ENCODE measurements around the gene SLC38A4. TPM values are rescaled to one million over a fixed set of nuclear protein-coding genes. Genes with fewer than 3 reads are reported as not detected.

Gene SLC38A4
- polyA plus RNA-seq, 1 of the 3 experiments (the other 2 are of a cell fraction): 66.7 TPM

DNA sequence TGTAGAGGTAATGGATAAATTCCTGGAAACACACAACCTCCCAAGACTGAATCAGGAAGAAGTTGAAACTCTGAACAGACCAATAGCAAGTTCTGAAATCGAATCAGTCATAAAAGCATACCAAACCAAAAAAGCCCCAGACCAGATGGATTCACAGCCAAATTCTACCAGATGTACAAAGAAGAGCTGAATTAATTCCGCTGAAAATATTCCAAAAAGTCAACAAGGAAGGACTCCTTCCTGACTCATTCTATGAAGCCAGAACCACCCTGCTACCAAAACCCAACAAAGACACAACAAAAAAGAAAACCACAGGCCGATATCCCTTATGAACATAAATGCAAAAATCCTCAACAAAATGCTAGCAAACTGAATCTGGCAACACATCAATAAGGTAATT is 81.5 kb downstream of the SLC38A4 start:
- H3K4me2 ChIP-seq: no peak overlapping the region
- no peaks in the 10 kb centered on the region for H3K36me3 ChIP-seq (replicated peaks in 1 of 2; ENCODE audit: control insufficient read depth in 1 of 2, insufficient read depth in 2 of 2, low read length in 1 of 2)
- 8% methylated on average over 3 of the region's 3 CpGs for WGBS (ENCODE audit: low lambda C conversion rate)
- H3K27ac ChIP-seq (ENCODE audit: low read depth in 2 of 2, low read length in 1 of 2): no peak overlapping the region
- no peak for DNase-seq
- no peaks in the 10 kb centered on the region for H3K79me2 ChIP-seq (ENCODE audit: insufficient read depth)
- TF ChIP-seq, protein P1, sequence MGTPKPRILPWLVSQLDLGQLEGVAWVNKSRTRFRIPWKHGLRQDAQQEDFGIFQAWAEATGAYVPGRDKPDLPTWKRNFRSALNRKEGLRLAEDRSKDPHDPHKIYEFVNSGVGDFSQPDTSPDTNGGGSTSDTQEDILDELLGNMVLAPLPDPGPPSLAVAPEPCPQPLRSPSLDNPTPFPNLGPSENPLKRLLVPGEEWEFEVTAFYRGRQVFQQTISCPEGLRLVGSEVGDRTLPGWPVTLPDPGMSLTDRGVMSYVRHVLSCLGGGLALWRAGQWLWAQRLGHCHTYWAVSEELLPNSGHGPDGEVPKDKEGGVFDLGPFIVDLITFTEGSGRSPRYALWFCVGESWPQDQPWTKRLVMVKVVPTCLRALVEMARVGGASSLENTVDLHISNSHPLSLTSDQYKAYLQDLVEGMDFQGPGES (IDR thresholded peaks at IDR 0.05; ENCODE audit: low read depth, low read length): no peak
- TF ChIP-seq MEF2A (IDR thresholded peaks at IDR 0.05; ENCODE audit: borderline replicate concordance, low read depth) (no peak), RFX5 (IDR thresholded peaks at IDR 0.05; ENCODE audit: low read length) (no peak), SIN3A (IDR thresholded peaks at IDR 0.05; ENCODE audit: borderline replicate concordance, low read depth, low read length) (no peak), JUND (IDR thresholded peaks at IDR 0.05) (no peak), POLR2AphosphoS5 (IDR thresholded peaks at IDR 0.05; ENCODE audit: low read depth, low read length) (no peak), TEAD4 (IDR thresholded peaks at IDR 0.05; ENCODE audit: borderline replicate concordance, insufficient read depth) (no peak), SMC3 (IDR thresholded peaks at IDR 0.05; ENCODE audit: low read depth, low read length) (no peak), GATA2 (CRISPR knock-in tag; IDR thresholded peaks at IDR 0.05) (no peak), TAF1 (IDR thresholded peaks at IDR 0.05; ENCODE audit: borderline replicate concordance, low read depth, low read length) (no peak), ELF1 (IDR thresholded peaks at IDR 0.05) (no peak), NRF1 (IDR thresholded peaks at IDR 0.05; ENCODE audit: low read depth, low read length) (no peak), MXI1 (IDR thresholded peaks at IDR 0.05; ENCODE audit: low read depth, low read length) (no peak), RXRA (IDR thresholded peaks at IDR 0.05; ENCODE audit: borderline replicate concordance, low read depth) (no peak), RCOR1 (IDR thresholded peaks at IDR 0.05; ENCODE audit: low read length) (no peak), YY1 (IDR thresholded peaks at IDR 0.05; ENCODE audit: low read depth) (no peak)
- TF ChIP-seq, protein P2, sequence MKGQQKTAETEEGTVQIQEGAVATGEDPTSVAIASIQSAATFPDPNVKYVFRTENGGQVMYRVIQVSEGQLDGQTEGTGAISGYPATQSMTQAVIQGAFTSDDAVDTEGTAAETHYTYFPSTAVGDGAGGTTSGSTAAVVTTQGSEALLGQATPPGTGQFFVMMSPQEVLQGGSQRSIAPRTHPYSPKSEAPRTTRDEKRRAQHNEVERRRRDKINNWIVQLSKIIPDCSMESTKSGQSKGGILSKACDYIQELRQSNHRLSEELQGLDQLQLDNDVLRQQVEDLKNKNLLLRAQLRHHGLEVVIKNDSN (IDR thresholded peaks at IDR 0.05; ENCODE audit: borderline replicate concordance, low read depth): no peak
- TF ChIP-seq, protein P3, sequence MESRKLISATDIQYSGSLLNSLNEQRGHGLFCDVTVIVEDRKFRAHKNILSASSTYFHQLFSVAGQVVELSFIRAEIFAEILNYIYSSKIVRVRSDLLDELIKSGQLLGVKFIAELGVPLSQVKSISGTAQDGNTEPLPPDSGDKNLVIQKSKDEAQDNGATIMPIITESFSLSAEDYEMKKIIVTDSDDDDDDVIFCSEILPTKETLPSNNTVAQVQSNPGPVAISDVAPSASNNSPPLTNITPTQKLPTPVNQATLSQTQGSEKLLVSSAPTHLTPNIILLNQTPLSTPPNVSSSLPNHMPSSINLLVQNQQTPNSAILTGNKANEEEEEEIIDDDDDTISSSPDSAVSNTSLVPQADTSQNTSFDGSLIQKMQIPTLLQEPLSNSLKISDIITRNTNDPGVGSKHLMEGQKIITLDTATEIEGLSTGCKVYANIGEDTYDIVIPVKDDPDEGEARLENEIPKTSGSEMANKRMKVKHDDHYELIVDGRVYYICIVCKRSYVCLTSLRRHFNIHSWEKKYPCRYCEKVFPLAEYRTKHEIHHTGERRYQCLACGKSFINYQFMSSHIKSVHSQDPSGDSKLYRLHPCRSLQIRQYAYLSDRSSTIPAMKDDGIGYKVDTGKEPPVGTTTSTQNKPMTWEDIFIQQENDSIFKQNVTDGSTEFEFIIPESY (IDR thresholded peaks at IDR 0.05; ENCODE audit: borderline replicate concordance, low read depth): no peak
- TF ChIP-seq, protein P4, sequence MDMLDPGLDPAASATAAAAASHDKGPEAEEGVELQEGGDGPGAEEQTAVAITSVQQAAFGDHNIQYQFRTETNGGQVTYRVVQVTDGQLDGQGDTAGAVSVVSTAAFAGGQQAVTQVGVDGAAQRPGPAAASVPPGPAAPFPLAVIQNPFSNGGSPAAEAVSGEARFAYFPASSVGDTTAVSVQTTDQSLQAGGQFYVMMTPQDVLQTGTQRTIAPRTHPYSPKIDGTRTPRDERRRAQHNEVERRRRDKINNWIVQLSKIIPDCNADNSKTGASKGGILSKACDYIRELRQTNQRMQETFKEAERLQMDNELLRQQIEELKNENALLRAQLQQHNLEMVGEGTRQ (IDR thresholded peaks at IDR 0.05; ENCODE audit: borderline replicate concordance, low read depth, low read length): no peak
- H3K27me3 ChIP-seq (ENCODE audit: insufficient read depth): no peaks in the 10 kb centered on the region
- no peak overlapping the region for H3K9ac ChIP-seq
- no peak overlapping the region for H2AFZ ChIP-seq (ENCODE audit: low read depth)
- H4K20me1 ChIP-seq (ENCODE audit: insufficient read depth): no peaks in the 10 kb centered on the region
- ChIA-PET CTCF (no interaction called here), POLR2A (no interaction called here)
- no peaks in the 10 kb centered on the region for H3F3A ChIP-seq (replicated peaks; ENCODE audit: insufficient read depth)
- no peak overlapping the region for H3K4me3 ChIP-seq (ENCODE audit: low read depth in 2 of 2, low read length in 1 of 2)
- no peaks in the 10 kb centered on the region for H3K9me3 ChIP-seq
- peaks cover 6% of the 10 kb centered on the region; the same call in 1 of the 2 replicates for H3K9me2 ChIP-seq
- no peaks in the 10 kb centered on the region for H3K4me1 ChIP-seq (ENCODE audit: control insufficient read depth in 1 of 2, insufficient read depth in 2 of 2, low read depth in 1 of 2, low read length in 1 of 2)

Data from SK-N-SH (cell line).